CD4-positive, CD25-positive, alpha-beta regulatory T cell (primary cell): ENCODE data around the gene EIF4EBP2. TPM values are rescaled to one million over a fixed set of nuclear protein-coding genes. Genes with fewer than 3 reads are reported as not detected.

ENCODE experiments used
- ATAC-seq, 2 donors: fragments of 150-1000 bp; cut with Tn5 transposase; one replicate each; pipeline ENCODE4 v1.10.0; 2021; ENCODE audit warnings: low read depth in 2 of 2, moderate number of reproducible peaks in 2 of 2, moderate library complexity in 1 of 2
- DNase-seq, 3 donors: peaks; one replicate each; pipeline versions ENCODE4 v3.0.0 to v3.0.0-alpha.2; 2012 to 2022; ENCODE audit warnings: mixed read lengths in 1 of 3
- H3K27ac ChIP-seq: one replicate; pipeline ENCODE4 v1.7.0; 2013; ENCODE audit warnings: mild to moderate bottlenecking, low read length; ENCODE audit not compliant: insufficient read depth, poor library complexity, severe bottlenecking
- H3K27me3 ChIP-seq: one replicate; pipeline ENCODE4 v1.7.0; 2013; ENCODE audit warnings: low read length; ENCODE audit not compliant: control insufficient read depth, insufficient read depth
- H3K36me3 ChIP-seq: one replicate; pipeline ENCODE4 v1.7.0; 2013; ENCODE audit warnings: mild to moderate bottlenecking, low read length, moderate library complexity; ENCODE audit not compliant: control insufficient read depth, insufficient read depth
- H3K4me1 ChIP-seq: 2 replicates; pipeline ENCODE4 v1.7.0; 2013; ENCODE audit warnings: mild to moderate bottlenecking, low read length; ENCODE audit not compliant: insufficient read depth, control insufficient read depth, poor library complexity, severe bottlenecking
- H3K4me3 ChIP-seq: one replicate; pipeline ENCODE4 v1.7.0; 2013; ENCODE audit warnings: low read depth, mild to moderate bottlenecking, low read length, moderate library complexity
- H3K9me3 ChIP-seq, 2 experiments: 1 replicate in 1 of 2; 2 replicates in 1 of 2; pipeline ENCODE4 v1.7.0; 2013; ENCODE audit warnings: low read length in 2 of 2, mild to moderate bottlenecking in 1 of 2, moderate library complexity in 1 of 2; ENCODE audit not compliant: control insufficient read depth in 2 of 2
- H3K27ac Mint-ChIP-seq, 3 donors: one replicate each; pipeline ENCODE4 v1.8.0; 2020 to 2022; ENCODE audit warnings: mild to moderate bottlenecking in 3 of 3, mixed read lengths in 3 of 3, moderate library complexity in 2 of 3
- H3K27me3 Mint-ChIP-seq: one replicate; pipeline ENCODE4 v1.8.0; 2022; ENCODE audit warnings: mild to moderate bottlenecking, mixed read lengths
- H3K36me3 Mint-ChIP-seq: one replicate; pipeline ENCODE4 v1.8.0; 2020; ENCODE audit warnings: mixed read lengths
- H3K4me1 Mint-ChIP-seq, 4 donors: one replicate each; pipeline ENCODE4 v1.8.0; 2020 to 2022; ENCODE audit warnings: mixed read lengths in 4 of 4, mild to moderate bottlenecking in 1 of 4
- H3K4me3 Mint-ChIP-seq, 4 donors: one replicate each; pipeline ENCODE4 v1.8.0; 2020 to 2022; ENCODE audit warnings: mild to moderate bottlenecking in 4 of 4, mixed read lengths in 4 of 4, moderate library complexity in 3 of 4
- H3K9me3 Mint-ChIP-seq, 7 donors: one replicate each; pipeline ENCODE4 v1.8.0; 2020 to 2022; ENCODE audit warnings: mixed read lengths in 7 of 7, mild to moderate bottlenecking in 3 of 7, moderate library complexity in 2 of 7
- polyA plus RNA-seq, 4 donors: library from polyadenylated mRNA; unstranded; fragments of 300-500 nt; fragmentation: Illumina TruSeq; gene quantifications; one replicate each; pipeline ENCODE4 v1.2.3, GENCODE V29; 2021
- total RNA-seq: library from RNA; stranded (reverse); gene quantifications from one replicate; pipeline ENCODE4 v1.2.3, GENCODE V29; 2022

The EIF4EBP2 gene
- total and polyA plus RNA-seq, 5 donors from 2014 or later: 53.1 to 86.4 (median 84.7) TPM

DNA sequence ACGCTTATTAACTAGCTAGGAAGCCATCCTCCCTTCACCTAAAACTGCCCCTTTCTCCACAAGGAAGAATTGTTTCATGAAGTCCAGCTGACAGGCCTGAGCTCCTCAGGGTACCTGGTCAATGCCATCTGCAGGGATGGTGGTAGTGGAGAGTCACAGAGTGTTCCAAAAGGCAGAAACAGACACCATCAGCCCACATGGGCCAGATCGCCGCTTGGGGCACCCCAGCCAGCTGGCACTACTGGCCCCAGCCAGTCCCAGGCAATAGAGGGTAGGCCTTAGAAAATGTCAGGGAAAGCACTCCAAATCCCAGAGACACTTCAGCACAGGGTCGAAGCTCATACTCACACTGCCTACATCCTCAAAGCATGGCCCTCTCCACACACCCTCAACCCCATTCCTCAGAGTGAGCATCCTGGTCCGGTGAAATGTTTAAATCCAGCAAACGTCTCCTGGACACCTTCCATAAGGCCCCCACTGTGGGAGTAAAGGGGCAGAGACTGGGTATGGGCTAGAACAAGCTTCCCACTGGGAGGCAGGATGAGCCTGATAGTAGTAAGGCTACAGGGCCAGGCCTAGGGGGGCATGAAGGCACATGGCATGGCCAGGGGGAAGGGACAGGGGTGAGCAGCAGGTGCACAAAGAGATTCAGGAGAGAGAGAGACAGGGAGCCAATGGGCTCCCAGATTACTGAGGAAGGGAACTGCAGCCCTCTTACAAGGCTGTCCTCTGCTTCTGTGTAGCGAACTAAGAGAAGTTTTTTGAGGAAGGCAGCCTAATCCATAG lies 23.4 kb upstream of the EIF4EBP2 start:
- H3K4me3 Mint-ChIP-seq: peak overlapping the region; percentile 87 to 94 (median 89)

GRCh38 chr10:70381471-70382421 lies 22.2 kb upstream of the EIF4EBP2 start:
- H3K27ac ChIP-seq: no peak overlapping the region
- peak; percentile 36 to 39 for ATAC-seq
- DNase-seq: peak in 2 of 3 donors; percentile 52 to 64
- Mint-ChIP-seq H3K4me1 (peaks cover 0 to 14% (median 5%) of the 10 kb centered on the region in 4 donors), H3K27me3 (peaks cover 7% of the 10 kb centered on the region), H3K36me3 (no peaks in the 10 kb centered on the region), H3K4me3 (peak overlapping the region; percentile 87 to 94 (median 89)), H3K9me3 (peaks cover 0 to 7% (median 3%) of the 10 kb centered on the region in 7 donors), H3K27ac (no peak overlapping the region)
- H3K9me3 ChIP-seq: peaks cover 3 to 5% of the 10 kb centered on the region in 2 experiments
- no peaks in the 10 kb centered on the region for H3K27me3 ChIP-seq
- no peaks in the 10 kb centered on the region for H3K36me3 ChIP-seq
- peak overlapping the region; percentile 44 for H3K4me3 ChIP-seq
- peaks cover 12% of the 10 kb centered on the region for H3K4me1 ChIP-seq

More for the DNA sequence above, 23.4 kb upstream of the EIF4EBP2 start:
- Mint-ChIP-seq H3K27me3 (peaks cover 4% of the 10 kb centered on the region), H3K4me1 (peaks cover 0 to 14% (median 5%) of the 10 kb centered on the region in 4 donors), H3K36me3 (no peaks in the 10 kb centered on the region), H3K9me3 (peaks cover 0 to 7% (median 3%) of the 10 kb centered on the region in 7 donors), H3K27ac (no peak overlapping the region)
- Histone ChIP-seq H3K36me3 (no peaks in the 10 kb centered on the region), H3K27ac (no peak overlapping the region), H3K4me3 (no peak overlapping the region), H3K4me1 (peaks cover 12% of the 10 kb centered on the region), H3K9me3 (peaks cover 3 to 5% of the 10 kb centered on the region in 2 experiments), H3K27me3 (no peaks in the 10 kb centered on the region)
- ATAC-seq (no peak), DNase-seq (no peak)

- Histone ChIP-seq H3K36me3 (no peaks in the 10 kb centered on the region), H3K9me3 (no peaks in the 10 kb centered on the region), H3K4me1 (no peaks in the 10 kb centered on the region), H3K27ac (no peak overlapping the region), H3K27me3 (peaks cover 3% of the 10 kb centered on the region), H3K4me3 (no peak overlapping the region)
- peaks cover 0 to 5% (median 2%) of the 10 kb centered on the region in 4 donors for H3K4me1 Mint-ChIP-seq
- peaks cover 30% of the 10 kb centered on the region for H3K27me3 Mint-ChIP-seq
- H3K27ac Mint-ChIP-seq: no peak overlapping the region
- H3K36me3 Mint-ChIP-seq: no peaks in the 10 kb centered on the region
- H3K4me3 Mint-ChIP-seq: no peak overlapping the region
- ATAC-seq (no peak), DNase-seq (no peak)
- peaks cover 0 to 2% (median 0%) of the 10 kb centered on the region in 7 donors for H3K9me3 Mint-ChIP-seq
Measured at GRCh38 chr10:70391654-70392053, 12.3 kb upstream of the EIF4EBP2 start.

DNA sequence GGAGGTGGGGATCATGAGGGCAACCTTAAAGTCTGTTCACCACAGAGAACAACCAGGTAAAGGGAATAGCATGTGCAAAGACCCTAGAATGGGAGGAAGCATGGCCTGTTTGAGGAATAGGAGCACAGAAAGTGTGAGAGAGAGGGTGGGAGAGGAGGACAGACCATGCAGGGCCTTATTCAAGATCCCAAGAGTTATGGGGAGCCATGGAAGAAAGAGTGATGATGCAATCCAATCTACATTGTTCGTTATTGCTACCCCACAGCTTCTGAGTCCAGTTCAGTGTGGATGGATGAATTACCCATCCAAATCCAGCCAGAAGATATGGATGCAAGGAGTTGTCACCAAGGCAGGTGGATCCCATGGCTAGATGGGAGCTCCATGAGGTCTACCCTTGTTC lies 7.8 kb upstream of the EIF4EBP2 start:
- no peaks in the 10 kb centered on the region for H3K36me3 ChIP-seq
- H3K4me1 ChIP-seq: no peaks in the 10 kb centered on the region
- Mint-ChIP-seq H3K4me1 (no peaks in the 10 kb centered on the region), H3K9me3 (peaks cover 0 to 2% (median 0%) of the 10 kb centered on the region in 7 donors), H3K36me3 (no peaks in the 10 kb centered on the region), H3K27ac (no peak overlapping the region), H3K27me3 (peaks cover 15% of the 10 kb centered on the region), H3K4me3 (no peak overlapping the region)
- no peak for DNase-seq
- ATAC-seq: no peak
- H3K27me3 ChIP-seq: peaks cover 3% of the 10 kb centered on the region
- no peaks in the 10 kb centered on the region for H3K9me3 ChIP-seq
- no peak overlapping the region for H3K27ac ChIP-seq
- H3K4me3 ChIP-seq: no peak overlapping the region

- Histone ChIP-seq H3K36me3 (no peaks in the 10 kb centered on the region), H3K9me3 (no peaks in the 10 kb centered on the region), H3K27me3 (no peaks in the 10 kb centered on the region), H3K4me1 (peaks cover 6% of the 10 kb centered on the region), H3K4me3 (no peak overlapping the region), H3K27ac (no peak overlapping the region)
- no peaks in the 10 kb centered on the region for H3K36me3 Mint-ChIP-seq
- H3K4me3 Mint-ChIP-seq: no peak overlapping the region
- peaks cover 0 to 15% (median 6%) of the 10 kb centered on the region in 4 donors for H3K4me1 Mint-ChIP-seq
- DNase-seq: no peak
- peaks cover 0 to 2% (median 0%) of the 10 kb centered on the region in 7 donors for H3K9me3 Mint-ChIP-seq
- no peak overlapping the region for H3K27ac Mint-ChIP-seq
- ATAC-seq: no peak
- H3K27me3 Mint-ChIP-seq: no peaks in the 10 kb centered on the region
Measured at GRCh38 chr10:70399177-70399576, 4.8 kb upstream of the EIF4EBP2 start.

GRCh38 chr10:70403483-70404035 lies 386 bp upstream of the EIF4EBP2 start:
- Mint-ChIP-seq H3K27me3 (no peaks in the 10 kb centered on the region), H3K36me3 (peaks cover 12% of the 10 kb centered on the region), H3K27ac (peak overlapping the region; percentile 90 to 96 (median 94)), H3K4me1 (peaks cover 16 to 48% (median 29%) of the 10 kb centered on the region in 4 donors), H3K4me3 (peak overlapping the region; percentile 91 to 99 (median 98)), H3K9me3 (no peaks in the 10 kb centered on the region)
- peak overlapping the region; percentile 92 for H3K27ac ChIP-seq
- no peaks in the 10 kb centered on the region for H3K27me3 ChIP-seq
- H3K4me3 ChIP-seq: peak overlapping the region; percentile 93
- no peaks in the 10 kb centered on the region for H3K9me3 ChIP-seq
- peaks cover 33% of the 10 kb centered on the region for H3K4me1 ChIP-seq
- DNase-seq: no peak
- ATAC-seq: peak in 1 of 2 donors; percentile 2
- no peaks in the 10 kb centered on the region for H3K36me3 ChIP-seq

GRCh38 chr10:70404787-70405036 lies 767 bp downstream of the EIF4EBP2 start:
- Mint-ChIP-seq H3K4me1 (peaks cover 23 to 58% (median 39%) of the 10 kb centered on the region in 4 donors), H3K27ac (peak overlapping the region; percentile 92 to 99 (median 96)), H3K36me3 (peaks cover 18% of the 10 kb centered on the region), H3K9me3 (no peaks in the 10 kb centered on the region), H3K27me3 (no peaks in the 10 kb centered on the region), H3K4me3 (peak overlapping the region; percentile 91 to 99 (median 98))
- Histone ChIP-seq H3K36me3 (no peaks in the 10 kb centered on the region), H3K4me1 (peaks cover 39% of the 10 kb centered on the region), H3K27ac (peak overlapping the region; percentile 92), H3K27me3 (no peaks in the 10 kb centered on the region), H3K9me3 (no peaks in the 10 kb centered on the region), H3K4me3 (peak overlapping the region; percentile 91)
- DNase-seq: no peak
- no peak for ATAC-seq
